Measurements from ENCODE around the gene GBP3.
"Not testable (repeated sequence)": the region's sequence is repeated elsewhere in the genome, so short reads cannot be mapped to it uniquely, and the experiment has no call there.

Gene GBP3

DNA sequence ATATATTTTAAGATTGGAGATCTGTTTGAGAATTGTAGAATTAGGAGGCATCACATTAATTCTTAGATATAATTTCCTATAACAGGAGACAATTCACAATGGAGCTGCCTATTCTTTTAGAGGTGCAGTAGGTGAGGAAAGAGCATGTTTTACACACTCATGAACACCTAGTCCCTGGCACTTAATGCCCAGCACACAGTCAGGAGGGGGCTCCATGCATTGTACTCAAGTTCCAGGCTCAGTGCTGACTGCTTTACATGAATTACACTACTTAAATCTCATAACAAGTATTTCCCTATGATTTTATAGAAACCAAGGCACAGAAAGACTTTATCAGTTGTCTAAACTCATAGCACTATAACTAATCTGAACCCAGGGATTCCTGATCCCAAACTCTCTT lies 360 bp upstream of the GBP3 start:
- Histone ChIP-seq H3K27me3 (ENCODE audit: insufficient read depth, low read length, poor library complexity, severe bottlenecking) (no peaks in the 10 kb centered on the region), H3K9me2 (replicated peaks; ENCODE audit: low read depth, low read length) (no peaks in the 10 kb centered on the region), H3K36me3 (ENCODE audit: insufficient read depth, low read length) (no peaks in the 10 kb centered on the region), H3K4me2 (ENCODE audit: low read depth, low read length, poor library complexity, severe bottlenecking) (peak overlapping the region; percentile 97), H3K9me3 (ENCODE audit: insufficient read depth, low read depth, low read length) (peaks cover 6% of the 10 kb centered on the region; the same call in 1 of the 2 replicates), H3K79me2 (ENCODE audit: insufficient read depth, low read length) (peaks cover 28% of the 10 kb centered on the region), H2AFZ (ENCODE audit: low read length) (peak overlapping the region; percentile 95), H3F3A (ENCODE audit: low read depth) (no peaks in the 10 kb centered on the region), H3K4me3 (ENCODE audit: low read length, poor library complexity, severe bottlenecking) (peak overlapping the region; percentile 92), H3K9ac (ENCODE audit: low read depth, low read length, poor library complexity, severe bottlenecking) (peak overlapping the region; percentile 83), H3K4me1 (ENCODE audit: insufficient read depth, low read length, poor library complexity, severe bottlenecking) (peaks cover 42% of the 10 kb centered on the region), H4K20me1 (ENCODE audit: insufficient read depth, low read length, poor library complexity, severe bottlenecking) (no peaks in the 10 kb centered on the region)
- no peak for TF ChIP-seq EZH2phosphoT487 (IDR thresholded peaks at IDR 0.05; ENCODE audit: borderline replicate concordance)
- TF ChIP-seq, protein P1, sequence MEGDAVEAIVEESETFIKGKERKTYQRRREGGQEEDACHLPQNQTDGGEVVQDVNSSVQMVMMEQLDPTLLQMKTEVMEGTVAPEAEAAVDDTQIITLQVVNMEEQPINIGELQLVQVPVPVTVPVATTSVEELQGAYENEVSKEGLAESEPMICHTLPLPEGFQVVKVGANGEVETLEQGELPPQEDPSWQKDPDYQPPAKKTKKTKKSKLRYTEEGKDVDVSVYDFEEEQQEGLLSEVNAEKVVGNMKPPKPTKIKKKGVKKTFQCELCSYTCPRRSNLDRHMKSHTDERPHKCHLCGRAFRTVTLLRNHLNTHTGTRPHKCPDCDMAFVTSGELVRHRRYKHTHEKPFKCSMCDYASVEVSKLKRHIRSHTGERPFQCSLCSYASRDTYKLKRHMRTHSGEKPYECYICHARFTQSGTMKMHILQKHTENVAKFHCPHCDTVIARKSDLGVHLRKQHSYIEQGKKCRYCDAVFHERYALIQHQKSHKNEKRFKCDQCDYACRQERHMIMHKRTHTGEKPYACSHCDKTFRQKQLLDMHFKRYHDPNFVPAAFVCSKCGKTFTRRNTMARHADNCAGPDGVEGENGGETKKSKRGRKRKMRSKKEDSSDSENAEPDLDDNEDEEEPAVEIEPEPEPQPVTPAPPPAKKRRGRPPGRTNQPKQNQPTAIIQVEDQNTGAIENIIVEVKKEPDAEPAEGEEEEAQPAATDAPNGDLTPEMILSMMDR (conservative IDR thresholded peaks at IDR 0.05; ENCODE audit: low read length), result no peak

GRCh38 chr1:89018318-89018717 lies 4.3 kb downstream of the GBP3 start:
- H4K20me1 ChIP-seq (ENCODE audit: insufficient read depth, low read length, poor library complexity, severe bottlenecking); H3K9me2 ChIP-seq (replicated peaks; ENCODE audit: low read depth, low read length); H3K4me2 ChIP-seq (ENCODE audit: low read depth, low read length, poor library complexity, severe bottlenecking); H2AFZ ChIP-seq (ENCODE audit: low read length); H3K9me3 ChIP-seq (ENCODE audit: insufficient read depth, low read depth, low read length); H3F3A ChIP-seq (ENCODE audit: low read depth); H3K4me3 ChIP-seq (ENCODE audit: low read length, poor library complexity, severe bottlenecking); H3K27me3 ChIP-seq (ENCODE audit: insufficient read depth, low read length, poor library complexity, severe bottlenecking); H3K9ac ChIP-seq (ENCODE audit: low read depth, low read length, poor library complexity, severe bottlenecking): not testable (repeated sequence)
- peaks cover 12% of the 10 kb centered on the region; the same call in 1 of the 2 replicates for H3K36me3 ChIP-seq (ENCODE audit: insufficient read depth, low read length)
- peaks cover 33% of the 10 kb centered on the region for H3K79me2 ChIP-seq (ENCODE audit: insufficient read depth, low read length)
- peaks cover 55% of the 10 kb centered on the region for H3K4me1 ChIP-seq (ENCODE audit: insufficient read depth, low read length, poor library complexity, severe bottlenecking)

- no peak for TF ChIP-seq EZH2phosphoT487 (IDR thresholded peaks at IDR 0.05; ENCODE audit: borderline replicate concordance)
- TF ChIP-seq, protein P1 (conservative IDR thresholded peaks at IDR 0.05; ENCODE audit: low read length), result no peak
- Histone ChIP-seq H3K9me3 (ENCODE audit: insufficient read depth, low read depth, low read length) (no peaks in the 10 kb centered on the region), H3F3A (ENCODE audit: low read depth) (no peaks in the 10 kb centered on the region), H3K4me2 (ENCODE audit: low read depth, low read length, poor library complexity, severe bottlenecking) (no peak overlapping the region), H4K20me1 (ENCODE audit: insufficient read depth, low read length, poor library complexity, severe bottlenecking) (no peaks in the 10 kb centered on the region), H3K36me3 (ENCODE audit: insufficient read depth, low read length) (peaks cover 26% of the 10 kb centered on the region; the same call in 1 of the 2 replicates), H3K9me2 (replicated peaks; ENCODE audit: low read depth, low read length) (no peaks in the 10 kb centered on the region), H3K4me1 (ENCODE audit: insufficient read depth, low read length, poor library complexity, severe bottlenecking) (no peaks in the 10 kb centered on the region), H3K27me3 (ENCODE audit: insufficient read depth, low read length, poor library complexity, severe bottlenecking) (no peaks in the 10 kb centered on the region), H2AFZ (ENCODE audit: low read length) (no peak overlapping the region), H3K79me2 (ENCODE audit: insufficient read depth, low read length) (no peaks in the 10 kb centered on the region), H3K4me3 (ENCODE audit: low read length, poor library complexity, severe bottlenecking) (no peak overlapping the region), H3K9ac (ENCODE audit: low read depth, low read length, poor library complexity, severe bottlenecking) (no peak overlapping the region)
Observed at GRCh38 chr1:89008511-89008910, 14.2 kb downstream of the GBP3 start.
